ENCODE measurements around the gene CORO2B. TPM values are rescaled to one million over a fixed set of nuclear protein-coding genes. Genes with fewer than 3 reads are reported as not detected.
A peak's percentile ranks its signal among the peaks of the same experiment; 100 is the strongest.

Gene CORO2B
- total RNA-seq, 1 donor from 2014 or later: 16.3 TPM

DNA sequence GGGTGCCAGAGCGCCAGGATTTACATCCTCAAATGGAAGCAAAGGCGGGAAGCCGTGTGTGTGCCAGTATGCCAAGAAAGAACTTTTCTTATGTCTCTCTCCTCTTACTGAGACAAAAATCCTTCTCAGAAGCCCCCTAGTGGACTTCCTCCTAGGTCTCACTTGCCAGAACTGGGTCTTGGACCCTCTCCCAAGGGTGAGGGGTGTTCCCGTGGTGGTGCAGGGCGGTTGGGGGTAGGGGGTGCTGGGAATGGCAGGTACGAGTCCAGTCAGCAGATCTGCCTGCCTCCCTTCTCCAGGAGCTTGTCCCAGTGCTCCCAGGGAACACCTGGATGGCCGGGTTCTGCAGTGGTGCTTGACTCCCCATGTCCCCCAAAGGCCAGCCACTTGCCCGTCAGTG lies 52.0 kb downstream of the CORO2B start:
- no peak overlapping the region for H3K27ac Mint-ChIP-seq (ENCODE audit: unreplicated experiment)

DNA sequence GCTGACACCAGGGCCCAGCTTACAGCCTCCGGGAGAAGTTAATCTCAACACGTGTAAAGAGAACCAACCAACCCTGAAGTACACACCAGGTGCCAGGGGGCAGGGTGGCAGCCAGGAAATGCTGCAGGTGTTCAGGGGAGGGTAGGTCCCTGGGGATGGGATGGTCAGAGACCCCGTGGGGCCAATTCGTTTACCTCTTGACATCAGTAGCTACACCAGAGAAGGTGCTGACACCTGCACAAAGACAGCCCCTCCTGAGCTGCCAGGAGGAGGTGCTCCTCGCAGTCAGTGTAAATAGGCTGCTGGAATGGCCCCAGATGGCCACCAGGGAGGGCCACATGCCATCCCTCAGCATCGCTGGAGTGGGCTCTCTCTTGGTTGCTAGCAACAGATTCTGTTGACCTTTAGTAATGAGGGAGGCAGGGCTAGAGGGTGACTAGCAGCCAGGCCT lies 52.8 kb downstream of the CORO2B start:
- TF ChIP-seq, protein P1, sequence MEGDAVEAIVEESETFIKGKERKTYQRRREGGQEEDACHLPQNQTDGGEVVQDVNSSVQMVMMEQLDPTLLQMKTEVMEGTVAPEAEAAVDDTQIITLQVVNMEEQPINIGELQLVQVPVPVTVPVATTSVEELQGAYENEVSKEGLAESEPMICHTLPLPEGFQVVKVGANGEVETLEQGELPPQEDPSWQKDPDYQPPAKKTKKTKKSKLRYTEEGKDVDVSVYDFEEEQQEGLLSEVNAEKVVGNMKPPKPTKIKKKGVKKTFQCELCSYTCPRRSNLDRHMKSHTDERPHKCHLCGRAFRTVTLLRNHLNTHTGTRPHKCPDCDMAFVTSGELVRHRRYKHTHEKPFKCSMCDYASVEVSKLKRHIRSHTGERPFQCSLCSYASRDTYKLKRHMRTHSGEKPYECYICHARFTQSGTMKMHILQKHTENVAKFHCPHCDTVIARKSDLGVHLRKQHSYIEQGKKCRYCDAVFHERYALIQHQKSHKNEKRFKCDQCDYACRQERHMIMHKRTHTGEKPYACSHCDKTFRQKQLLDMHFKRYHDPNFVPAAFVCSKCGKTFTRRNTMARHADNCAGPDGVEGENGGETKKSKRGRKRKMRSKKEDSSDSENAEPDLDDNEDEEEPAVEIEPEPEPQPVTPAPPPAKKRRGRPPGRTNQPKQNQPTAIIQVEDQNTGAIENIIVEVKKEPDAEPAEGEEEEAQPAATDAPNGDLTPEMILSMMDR (IDR thresholded peaks at IDR 0.05; ENCODE audit: partially characterized antibody, unreplicated experiment): no peak
- peaks cover 5% of the 10 kb centered on the region for H3K9me3 Mint-ChIP-seq (ENCODE audit: unreplicated experiment)
- no peak for DNase-seq
- peaks cover 4% of the 10 kb centered on the region for H3K27me3 Mint-ChIP-seq (ENCODE audit: unreplicated experiment)
- no peak overlapping the region for H3K4me3 Mint-ChIP-seq (ENCODE audit: unreplicated experiment)
- peaks cover 47% of the 10 kb centered on the region for H3K4me1 Mint-ChIP-seq (ENCODE audit: low read depth, unreplicated experiment)
- no peaks in the 10 kb centered on the region for H3K36me3 Mint-ChIP-seq (ENCODE audit: unreplicated experiment)
- H3K27ac Mint-ChIP-seq (ENCODE audit: unreplicated experiment): no peak overlapping the region

More for the DNA sequence above, 52.0 kb downstream of the CORO2B start:
- Mint-ChIP-seq H3K27me3 (ENCODE audit: unreplicated experiment) (peaks cover 5% of the 10 kb centered on the region), H3K4me3 (ENCODE audit: unreplicated experiment) (no peak overlapping the region), H3K9me3 (ENCODE audit: unreplicated experiment) (peaks cover 3% of the 10 kb centered on the region), H3K4me1 (ENCODE audit: low read depth, unreplicated experiment) (peaks cover 46% of the 10 kb centered on the region), H3K36me3 (ENCODE audit: unreplicated experiment) (no peaks in the 10 kb centered on the region)
- TF ChIP-seq, protein P1 (IDR thresholded peaks at IDR 0.05; ENCODE audit: partially characterized antibody, unreplicated experiment): no peak
- DNase-seq: no peak

DNA sequence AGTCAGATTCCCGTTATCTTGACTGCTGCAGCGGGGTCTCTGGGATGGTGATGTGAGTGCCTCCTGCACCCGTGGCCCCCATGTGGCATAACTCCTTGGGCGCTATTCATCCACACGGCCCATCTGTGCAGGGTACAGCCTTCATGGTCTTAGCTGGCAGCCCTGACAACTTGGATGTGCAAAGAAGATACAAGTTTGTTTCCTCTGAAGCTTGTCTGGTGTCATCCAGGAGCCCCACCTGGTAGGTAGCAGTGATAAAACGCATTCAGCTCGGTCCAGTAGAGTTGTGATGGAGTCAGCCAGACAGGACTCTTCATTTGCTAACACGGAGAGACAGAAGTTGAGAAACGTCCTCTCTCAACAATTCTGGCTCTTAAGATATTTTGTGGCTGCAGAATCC lies 53.3 kb downstream of the CORO2B start:
- DNase-seq: no peak
- no peaks in the 10 kb centered on the region for H3K36me3 Mint-ChIP-seq (ENCODE audit: unreplicated experiment)
- no peak overlapping the region for H3K4me3 Mint-ChIP-seq (ENCODE audit: unreplicated experiment)
- peaks cover 4% of the 10 kb centered on the region for H3K27me3 Mint-ChIP-seq (ENCODE audit: unreplicated experiment)
- TF ChIP-seq, protein P1 (IDR thresholded peaks at IDR 0.05; ENCODE audit: partially characterized antibody, unreplicated experiment): no peak
- H3K4me1 Mint-ChIP-seq (ENCODE audit: low read depth, unreplicated experiment): peaks cover 51% of the 10 kb centered on the region
- no peak overlapping the region for H3K27ac Mint-ChIP-seq (ENCODE audit: unreplicated experiment)
- H3K9me3 Mint-ChIP-seq (ENCODE audit: unreplicated experiment): peaks cover 5% of the 10 kb centered on the region

DNA sequence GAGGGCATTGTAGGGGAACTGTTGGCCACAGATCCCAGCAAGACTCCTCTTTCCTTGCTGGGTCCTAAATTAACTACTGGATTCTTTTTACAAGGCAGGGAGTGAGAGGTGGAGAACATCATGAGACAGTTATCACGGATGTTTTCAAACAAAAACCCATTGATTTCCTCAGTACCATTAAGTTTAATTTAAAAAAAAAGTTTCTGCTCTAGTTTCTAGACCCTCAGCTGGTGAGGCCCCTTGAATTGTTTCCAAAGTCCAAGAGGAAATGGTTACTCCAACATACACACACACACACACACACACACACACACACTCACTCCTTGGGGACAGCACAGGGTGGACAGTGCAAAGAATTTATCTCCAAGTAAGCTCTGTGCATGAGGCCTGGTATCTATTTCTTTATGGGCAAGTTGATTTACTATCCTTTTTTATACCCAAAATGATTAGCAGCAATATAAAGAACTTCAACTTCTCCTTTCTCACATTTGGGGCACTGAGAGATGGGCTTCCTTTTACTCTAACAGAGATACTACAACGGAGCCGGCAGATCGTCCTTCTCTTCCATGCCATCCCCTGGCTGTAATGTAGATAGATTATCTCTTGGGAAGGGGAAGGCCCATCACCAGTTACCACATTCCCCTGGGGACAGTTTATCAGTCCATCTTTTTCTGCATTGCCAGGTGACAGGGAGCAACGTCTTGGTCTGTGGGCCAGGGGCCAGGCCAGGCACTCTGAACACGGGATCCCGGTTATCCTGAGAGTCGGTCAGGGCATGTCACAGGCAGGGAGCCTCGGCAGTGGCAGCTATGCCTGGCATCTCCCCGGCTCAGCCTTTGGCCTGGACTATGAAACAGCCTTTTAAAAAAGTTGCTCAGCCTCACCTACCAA lies 54.7 kb downstream of the CORO2B start:
- DNase-seq: no peak
- Mint-ChIP-seq H3K4me3 (ENCODE audit: unreplicated experiment) (no peak overlapping the region), H3K9me3 (ENCODE audit: unreplicated experiment) (peaks cover 7% of the 10 kb centered on the region), H3K27ac (ENCODE audit: unreplicated experiment) (peak overlapping the region; percentile 48), H3K27me3 (ENCODE audit: unreplicated experiment) (peaks cover 4% of the 10 kb centered on the region), H3K36me3 (ENCODE audit: unreplicated experiment) (no peaks in the 10 kb centered on the region), H3K4me1 (ENCODE audit: low read depth, unreplicated experiment) (peaks cover 52% of the 10 kb centered on the region)
- TF ChIP-seq, protein P1 (IDR thresholded peaks at IDR 0.05; ENCODE audit: partially characterized antibody, unreplicated experiment): no peak

DNA sequence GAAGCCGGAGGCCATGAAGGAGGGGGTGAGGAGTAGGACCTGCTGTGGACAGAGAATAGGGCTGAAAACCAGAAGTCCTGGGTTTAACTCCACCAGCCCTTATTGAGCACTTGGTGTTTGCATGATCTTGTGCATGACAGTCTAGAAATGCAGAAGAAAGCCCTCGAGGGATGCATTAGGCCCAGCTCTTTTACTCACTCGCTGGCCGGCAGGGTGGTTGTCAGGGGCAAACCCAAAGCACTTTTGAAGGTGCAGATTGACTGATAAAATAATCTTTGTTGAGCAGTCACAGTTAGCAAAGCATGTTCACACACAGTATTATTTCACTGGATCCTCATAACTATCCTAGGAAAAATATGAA lies 55.3 kb downstream of the CORO2B start:
- peaks cover 5% of the 10 kb centered on the region for H3K9me3 Mint-ChIP-seq (ENCODE audit: unreplicated experiment)
- no peak overlapping the region for H3K4me3 Mint-ChIP-seq (ENCODE audit: unreplicated experiment)
- no peak overlapping the region for H3K27ac Mint-ChIP-seq (ENCODE audit: unreplicated experiment)
- H3K27me3 Mint-ChIP-seq (ENCODE audit: unreplicated experiment): peaks cover 4% of the 10 kb centered on the region
- DNase-seq: no peak
- peaks cover 47% of the 10 kb centered on the region for H3K4me1 Mint-ChIP-seq (ENCODE audit: low read depth, unreplicated experiment)
- H3K36me3 Mint-ChIP-seq (ENCODE audit: unreplicated experiment): no peaks in the 10 kb centered on the region
- TF ChIP-seq, protein P1 (IDR thresholded peaks at IDR 0.05; ENCODE audit: partially characterized antibody, unreplicated experiment): no peak
